ENCODE results near the gene HECTD1.
"Not testable (repeated sequence)": the region's sequence is repeated elsewhere in the genome, so short reads cannot be mapped to it uniquely, and the experiment has no call there.

The HECTD1 gene

DNA sequence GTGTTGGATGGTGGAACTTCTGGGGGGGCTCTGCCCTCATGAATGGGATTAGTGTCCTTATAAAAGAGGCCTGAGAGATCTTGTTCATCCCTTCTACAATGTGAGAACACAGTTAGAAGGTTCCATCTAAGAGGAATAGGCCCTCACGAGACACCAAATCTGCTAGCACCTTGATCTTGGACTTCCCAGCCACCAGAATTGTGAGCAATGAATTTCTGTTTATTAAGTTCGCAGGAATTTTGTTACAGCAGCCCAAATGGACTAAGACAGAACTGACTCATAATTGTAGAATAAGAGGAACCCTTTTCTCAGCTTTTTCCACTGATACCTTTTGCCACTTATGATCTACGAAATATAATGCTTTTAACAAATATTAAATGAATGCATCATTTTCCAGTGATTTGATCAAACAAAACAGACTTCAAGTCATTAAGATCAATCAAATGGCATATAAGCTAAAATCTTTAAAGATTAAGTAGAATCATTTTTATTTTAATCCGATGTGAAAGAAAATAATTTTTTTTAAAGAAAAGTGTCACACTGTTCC, 68.2 kb downstream of the HECTD1 start:
- no peak for DNase-seq

DNA sequence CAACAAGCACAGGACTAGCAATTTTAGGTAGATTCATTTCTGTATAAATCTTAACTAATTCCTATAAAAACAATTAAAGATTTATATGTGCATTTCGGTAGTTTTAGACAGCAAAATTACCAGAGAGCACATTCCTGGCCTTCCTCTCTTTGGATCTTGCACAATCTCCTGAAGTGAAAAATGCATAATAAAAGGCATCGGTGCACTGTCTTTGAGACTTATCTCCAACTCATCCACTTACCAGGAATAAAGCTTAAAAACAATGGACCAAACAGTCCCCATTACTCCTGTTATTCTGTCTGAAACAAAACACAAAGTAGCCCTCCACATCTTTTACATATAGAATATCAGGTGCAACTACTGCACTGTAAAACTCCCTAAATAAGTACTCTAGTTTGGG, 69.3 kb downstream of the HECTD1 start:
- DNase-seq, result no peak

DNA sequence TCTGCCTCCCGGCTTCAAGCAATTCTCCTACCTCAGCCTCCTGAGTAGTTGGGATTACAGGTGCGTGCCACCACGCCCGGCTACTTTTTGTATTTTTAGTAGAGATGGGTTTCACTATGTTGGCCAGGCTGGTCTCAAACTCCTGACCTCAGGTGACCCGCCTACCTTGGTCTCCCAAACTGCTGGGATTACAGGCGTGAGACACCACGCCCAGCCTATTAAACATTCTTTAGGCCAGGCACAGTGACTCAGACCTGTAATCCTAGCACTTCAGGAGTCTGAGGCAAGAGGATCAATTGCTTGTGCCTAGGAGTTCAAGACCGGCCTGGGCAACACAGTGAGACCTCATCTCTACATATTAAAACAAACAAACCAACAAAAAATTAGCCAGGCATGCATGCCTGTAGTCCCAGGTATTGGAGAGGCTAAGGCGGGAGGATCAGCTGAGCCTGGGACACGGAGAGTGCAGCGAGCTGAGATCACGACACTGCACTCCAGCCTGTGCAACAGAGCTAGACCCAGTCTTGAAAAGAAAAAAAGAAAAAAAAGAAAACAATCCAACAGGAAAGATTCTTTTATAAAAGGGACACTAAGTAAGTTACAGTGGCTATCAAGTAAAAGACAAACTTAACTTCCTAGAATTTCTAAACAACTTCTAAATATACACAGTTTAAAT, 70.2 kb downstream of the HECTD1 start:
- DNase-seq, result no peak

DNA sequence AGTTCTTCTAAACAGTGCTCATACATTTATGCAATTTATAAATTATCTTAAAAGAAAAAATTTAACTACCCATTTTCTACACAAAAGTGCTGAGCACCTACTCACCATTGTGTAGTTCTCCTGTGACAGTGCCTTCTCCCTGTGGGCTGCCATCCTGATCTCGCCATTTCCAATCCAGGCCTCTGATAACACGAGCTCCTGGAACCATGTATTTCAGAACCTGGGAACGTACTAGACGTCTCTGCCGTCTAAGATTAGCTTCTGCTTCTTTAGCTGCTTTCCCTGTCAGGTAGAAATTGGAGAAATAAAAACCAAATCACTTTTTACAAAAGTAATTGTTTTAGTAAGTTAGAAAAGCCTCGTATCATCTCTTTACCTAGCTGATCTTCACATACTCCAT, 74.5 kb downstream of the HECTD1 start:
- DNase-seq, result no peak

DNA sequence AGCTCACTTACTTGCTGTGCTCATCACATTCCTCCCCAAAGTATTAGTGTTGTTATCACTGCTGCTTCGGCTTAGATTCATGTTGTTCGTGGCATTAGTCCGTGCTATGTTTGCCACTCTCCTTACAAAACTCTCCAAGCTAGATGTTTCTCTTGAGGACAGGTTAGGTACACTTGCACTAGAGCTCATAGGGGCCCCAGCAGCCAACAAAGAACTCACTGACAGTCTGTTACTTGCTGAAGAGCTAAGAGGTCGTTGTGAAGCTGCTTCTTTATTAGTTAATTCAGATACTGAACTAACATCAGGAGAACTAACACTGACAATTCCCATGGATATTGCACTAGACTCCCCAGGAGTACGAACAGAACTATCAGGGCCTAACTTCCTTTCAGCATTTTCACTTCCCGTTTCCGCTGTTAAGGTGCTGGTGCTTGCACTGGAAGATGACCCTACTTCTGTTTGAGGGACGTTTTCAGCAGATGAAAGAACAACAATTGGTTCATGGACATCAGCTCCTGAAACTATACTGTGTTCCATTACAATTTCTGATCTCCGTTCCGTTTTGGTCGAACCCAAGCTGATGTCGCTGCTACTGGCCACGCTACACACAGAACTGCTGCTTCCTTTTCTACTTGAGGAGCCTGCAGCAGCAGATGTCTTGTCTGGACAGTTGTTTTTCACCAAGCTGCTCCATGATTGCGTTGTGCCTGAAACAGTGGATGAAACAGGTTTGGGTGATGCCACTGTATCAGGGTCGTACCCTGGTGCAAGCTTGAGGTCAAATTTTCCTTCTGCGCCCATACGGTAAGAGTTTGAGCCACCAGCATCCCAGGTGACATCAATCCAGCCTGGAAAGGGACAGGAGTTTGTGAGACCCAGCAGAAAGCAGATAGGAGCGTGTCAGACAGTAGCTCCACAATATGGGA, 78.7 kb downstream of the HECTD1 start:
- no peak for DNase-seq

DNA sequence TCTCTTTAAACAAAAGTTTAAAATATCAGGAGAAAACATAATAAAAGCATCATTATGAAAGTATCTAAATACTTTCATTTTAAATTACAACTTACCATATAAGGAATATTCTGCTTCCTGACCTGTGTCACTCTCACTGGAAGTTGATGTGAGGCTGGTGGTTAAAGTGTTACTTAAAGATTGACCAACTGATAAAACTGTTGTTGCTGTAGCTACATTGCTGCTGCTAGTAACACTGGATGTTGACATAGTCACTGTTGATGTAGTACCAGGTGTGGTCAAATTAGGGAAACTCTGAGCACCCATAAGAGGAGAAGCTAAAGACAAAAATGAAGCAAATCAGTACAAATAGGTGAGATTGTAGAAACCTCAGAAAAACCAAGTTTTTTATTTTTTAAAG, 79.9 kb downstream of the HECTD1 start:
- no peak for DNase-seq

DNA sequence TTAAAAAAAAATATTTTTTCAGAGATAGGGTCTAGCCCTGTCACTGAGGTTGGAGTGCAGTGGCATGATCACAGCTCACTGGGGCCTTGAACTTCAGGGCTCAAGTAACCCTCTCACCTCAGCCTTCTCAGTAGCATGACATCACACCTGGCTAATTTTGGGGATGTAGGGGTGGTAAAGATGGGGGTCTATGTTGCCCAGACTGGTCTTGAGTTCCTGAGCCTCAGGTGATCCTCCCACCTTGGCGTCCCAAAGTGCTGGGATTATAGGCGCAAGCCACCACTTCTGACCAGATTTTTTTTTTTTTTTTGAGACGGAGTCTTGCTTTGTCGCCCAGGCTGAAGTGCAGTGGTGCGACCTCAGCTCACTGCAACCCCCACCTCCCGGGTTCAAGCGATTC, 80.9 kb downstream of the HECTD1 start:
- no peak for DNase-seq

DNA sequence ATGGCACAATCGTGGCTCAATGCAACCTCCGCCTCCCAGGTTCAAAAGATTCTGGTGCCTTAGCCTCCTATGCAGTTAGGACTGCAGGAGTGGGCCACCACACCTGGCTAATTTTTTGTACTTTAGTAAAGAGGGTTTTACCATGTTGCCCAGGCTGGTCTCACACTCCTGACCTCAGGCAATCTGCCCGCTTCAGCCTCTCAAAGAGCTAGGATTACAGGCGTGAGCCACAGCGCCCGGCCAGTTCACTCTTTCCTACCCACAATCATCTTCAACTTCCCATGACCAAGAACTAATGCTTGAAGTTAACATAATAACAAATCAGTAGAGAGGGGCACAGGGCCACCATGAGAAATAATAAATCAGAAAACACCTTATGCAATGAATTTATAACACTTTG, 82.4 kb downstream of the HECTD1 start:
- no peak for DNase-seq

- no peak for DNase-seq
These were observed 83.4 kb downstream of the HECTD1 start for GRCh38 chr14:31124197-31124596.

GRCh38 chr14:31122921-31123320, 84.7 kb downstream of the HECTD1 start:
- no peak for DNase-seq

DNA sequence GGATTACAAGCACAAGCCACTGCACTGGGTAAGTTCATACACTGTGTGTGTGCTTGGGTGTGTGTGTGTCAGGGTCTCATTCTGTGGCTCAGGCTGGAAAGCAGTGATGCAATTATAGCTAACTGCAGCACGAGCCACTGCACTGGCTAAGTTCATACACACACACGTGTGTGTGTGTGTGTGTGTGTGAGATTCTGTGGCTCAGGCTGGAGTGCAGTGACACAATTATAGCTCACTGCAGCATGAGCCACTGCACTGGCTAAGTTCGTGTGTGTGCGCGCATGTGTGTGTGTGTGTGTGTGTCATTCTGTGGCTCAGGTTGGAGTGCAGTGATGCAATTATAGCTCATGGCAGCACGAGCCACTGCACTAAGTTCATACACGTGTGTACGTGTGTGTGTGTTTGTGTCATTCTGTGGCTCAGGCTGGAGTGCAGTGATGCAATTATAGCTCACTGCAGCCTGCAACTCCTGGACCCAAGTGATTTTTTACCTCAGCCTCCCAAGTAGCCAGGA, 85.4 kb downstream of the HECTD1 start:
- DNase-seq, result no peak

DNA sequence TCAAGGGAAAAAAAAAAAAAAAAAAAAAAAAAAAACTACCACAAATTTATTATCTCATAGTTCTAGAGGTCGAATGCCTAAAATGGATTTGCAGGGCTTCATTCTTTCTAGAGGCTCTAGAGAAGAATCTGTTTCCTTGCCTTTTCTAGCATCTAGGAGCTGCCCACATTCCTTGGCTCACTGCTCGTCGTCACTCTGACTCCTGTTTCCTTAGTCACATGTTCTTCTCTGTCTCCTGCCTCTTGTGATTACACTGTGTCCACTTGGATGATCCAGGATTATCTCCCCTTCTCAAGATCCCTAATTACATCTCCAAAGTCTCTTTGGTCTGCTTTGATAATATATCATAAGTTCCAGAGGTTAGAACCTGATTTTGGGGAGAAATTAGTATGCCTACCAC, 88.7 kb downstream of the HECTD1 start:
- no peak for DNase-seq

GRCh38 chr14:31113794-31114193, 93.8 kb downstream of the HECTD1 start:
- DNase-seq, result no peak

DNA sequence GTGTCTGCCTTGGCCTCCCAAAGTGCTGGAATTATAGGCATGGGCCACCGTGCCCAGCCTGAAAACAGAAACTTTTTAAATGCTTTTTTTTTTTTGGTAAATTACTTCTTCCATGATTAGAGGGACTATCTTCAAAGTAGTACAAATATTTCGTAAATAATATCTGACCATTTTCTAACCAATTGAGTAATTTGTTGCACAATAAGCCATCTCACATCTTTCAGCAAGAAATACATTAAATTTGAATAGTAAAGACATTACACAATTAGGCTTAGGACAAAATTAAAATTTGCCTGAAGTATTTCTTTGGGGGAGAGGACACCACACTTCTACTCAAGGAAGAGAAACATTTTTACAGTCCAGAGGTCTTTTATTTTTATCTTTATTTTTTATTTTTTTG, 96.7 kb downstream of the HECTD1 start:
- no peak for DNase-seq

DNA sequence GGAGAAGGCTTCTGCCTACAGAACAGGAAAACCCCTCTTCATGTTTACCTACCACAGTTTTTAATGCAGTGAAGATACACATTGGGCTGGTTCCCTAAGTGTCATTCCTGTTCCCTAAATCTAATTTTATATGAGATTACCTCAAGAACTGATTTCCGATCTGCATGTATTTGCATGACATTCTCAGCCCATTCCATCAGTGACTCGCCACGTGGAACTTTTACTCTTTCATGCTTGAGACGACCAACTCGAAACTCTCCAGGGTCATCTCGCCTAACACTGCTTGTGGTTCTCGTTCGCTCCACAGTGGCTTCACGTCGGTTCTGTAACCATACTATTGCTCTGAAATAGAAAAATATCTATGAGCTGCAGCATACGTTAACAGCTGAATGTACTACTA, 98.3 kb downstream of the HECTD1 start:
- DNase-seq, result no peak

GRCh38 chr14:31106768-31107167, 100.8 kb downstream of the HECTD1 start:
- no peak for DNase-seq

DNA sequence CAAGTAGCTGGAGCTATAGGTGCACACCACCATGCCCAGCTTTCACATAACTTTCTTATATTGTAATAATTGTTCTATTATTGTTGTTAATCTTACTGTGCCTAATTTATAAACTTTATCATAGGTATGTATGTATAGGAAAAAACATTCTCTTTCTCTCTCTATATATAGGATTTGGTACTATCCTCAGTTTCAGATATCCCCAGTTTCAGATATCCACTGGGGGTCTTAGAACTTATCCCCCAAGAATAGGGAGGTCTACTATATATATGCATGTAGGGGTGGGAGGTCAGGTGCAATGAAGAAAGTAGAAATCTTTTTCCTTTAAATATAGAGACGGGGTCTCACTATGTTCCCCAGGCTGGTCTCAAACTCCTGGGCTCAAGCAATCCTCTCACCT, 110.5 kb downstream of the HECTD1 start:
- no peak for DNase-seq

GRCh38 chr14:31096255-31096654, 111.3 kb downstream of the HECTD1 start:
- no peak for DNase-seq

- DNase-seq, result not testable (repeated sequence)
These were observed 111.8 kb downstream of the HECTD1 start for GRCh38 chr14:31095817-31096216.

DNA sequence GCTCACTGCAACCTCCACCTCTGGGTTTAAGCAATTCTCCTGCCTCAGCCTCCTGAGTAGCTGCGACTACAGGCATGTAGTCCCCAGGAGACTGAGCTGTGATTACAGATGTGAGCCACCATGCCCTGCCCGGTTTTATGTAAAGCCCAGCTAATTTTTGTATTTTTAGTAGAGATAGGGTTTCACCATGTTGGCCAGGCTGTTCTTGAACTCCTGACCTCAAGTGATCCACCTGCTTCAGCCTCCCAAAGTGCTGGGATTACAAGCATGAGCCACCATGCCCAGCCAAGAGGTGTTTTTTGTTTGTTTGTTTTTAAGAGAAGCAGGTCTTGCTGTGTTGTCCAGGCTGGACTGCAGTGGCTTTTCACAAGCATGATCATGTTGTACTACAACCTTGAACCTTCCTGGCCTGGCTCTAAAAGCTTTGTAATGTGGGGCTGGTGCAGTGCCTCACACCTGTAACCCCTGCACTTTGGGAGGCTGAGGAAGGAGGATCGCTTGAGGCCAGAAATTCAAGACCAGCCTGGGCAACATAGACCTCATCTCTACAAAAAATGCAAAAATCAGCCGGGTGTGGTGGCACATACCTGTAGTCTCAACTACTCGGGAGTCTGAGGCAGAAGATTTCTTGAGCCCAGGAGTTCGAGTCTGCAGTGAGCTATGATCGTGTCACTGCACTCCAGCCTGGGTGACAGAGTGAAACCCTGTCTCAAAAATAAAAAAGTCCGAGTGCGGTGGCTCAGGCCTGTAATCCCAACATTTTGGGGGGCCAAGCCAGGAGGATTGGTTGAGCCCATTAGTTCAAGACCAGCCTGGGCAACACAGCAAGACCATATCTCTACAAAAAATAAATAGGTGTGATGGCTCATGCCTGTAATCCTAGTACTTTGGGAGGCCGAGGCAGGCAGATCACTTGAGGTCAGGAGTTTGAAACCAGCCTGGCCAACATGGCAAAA, 113.4 kb downstream of the HECTD1 start:
- DNase-seq, result not testable (repeated sequence)

DNA sequence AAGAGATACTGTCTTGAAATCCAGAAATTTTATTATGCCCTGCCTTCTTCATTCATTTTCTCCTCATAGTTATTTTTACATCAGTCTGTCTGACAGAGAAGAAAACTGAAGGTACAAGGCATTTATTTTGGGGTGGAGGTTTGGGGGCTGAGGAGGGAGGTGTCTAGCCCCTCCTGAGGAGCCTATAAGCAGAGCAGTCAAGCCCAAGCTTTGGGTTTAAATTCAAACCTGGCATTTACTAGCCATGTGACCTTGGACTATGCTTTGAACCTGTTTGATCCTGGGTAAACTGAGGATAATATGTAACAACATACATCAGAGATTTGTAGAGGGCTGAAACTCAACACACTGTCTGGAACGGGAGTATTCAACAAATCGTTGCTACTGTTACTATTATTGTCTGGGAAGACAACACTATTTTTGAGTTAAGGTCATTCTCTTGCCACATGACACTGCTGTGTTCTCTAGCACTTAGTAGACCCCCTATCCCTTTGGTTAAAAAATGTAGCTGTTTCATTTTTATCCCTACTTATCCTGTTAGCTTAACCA, 115.4 kb downstream of the HECTD1 start:
- DNase-seq, result no peak

Measured in NK-92 treated with Interleukin-12 subunit alpha and Interleukin-12 subunit beta, amount 100 ng/mL, for 24 hours (cell line).